ENCODE results near the gene CALHM6.
"Not testable (repeated sequence)": the region's sequence is repeated elsewhere in the genome, so short reads cannot be mapped to it uniquely, and the experiment has no call there.

CALHM6 gene

DNA sequence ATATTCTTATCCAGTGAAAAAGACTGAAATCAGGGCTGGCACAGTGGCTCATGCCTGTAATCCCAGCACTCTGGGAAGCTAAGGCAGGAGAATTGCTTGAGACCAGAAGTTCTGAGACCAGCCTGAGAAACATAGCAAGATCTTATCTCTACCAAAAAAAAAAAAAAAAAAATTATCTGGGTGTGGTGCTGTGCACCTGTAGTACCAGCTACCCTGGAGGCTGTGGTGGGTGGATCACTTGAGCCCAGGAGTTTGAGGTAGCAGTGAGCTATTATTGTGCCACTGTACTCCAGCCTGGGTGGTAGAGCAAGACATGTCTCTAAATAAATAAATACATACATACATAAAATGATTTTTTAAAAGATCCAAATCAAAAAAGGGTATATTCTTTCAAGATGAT lies 6.3 kb downstream of the CALHM6 start:
- no peak for DNase-seq
- intact Hi-C loops (cut with DNase I), result no loop called here

DNA sequence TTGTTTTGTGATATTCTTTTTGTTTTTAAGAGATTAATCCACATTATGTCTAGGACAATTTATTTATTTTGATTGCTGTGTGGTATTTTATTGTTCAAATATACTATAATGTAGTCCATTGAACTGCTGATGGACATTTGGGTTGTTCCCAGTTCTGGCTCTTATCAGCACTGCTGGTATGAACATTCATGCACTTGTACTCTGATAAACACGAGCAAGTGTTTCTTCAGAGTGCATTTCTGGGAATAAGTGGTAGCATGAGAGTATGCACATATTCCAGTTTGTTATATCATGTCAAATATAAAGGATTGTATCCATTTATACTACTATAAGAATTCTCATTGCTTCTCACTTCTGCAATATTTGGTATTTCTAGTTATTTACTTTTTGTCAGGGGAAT lies 7.1 kb downstream of the CALHM6 start:
- intact Hi-C loops (cut with DNase I), result no loop called here
- no peak for DNase-seq

DNA sequence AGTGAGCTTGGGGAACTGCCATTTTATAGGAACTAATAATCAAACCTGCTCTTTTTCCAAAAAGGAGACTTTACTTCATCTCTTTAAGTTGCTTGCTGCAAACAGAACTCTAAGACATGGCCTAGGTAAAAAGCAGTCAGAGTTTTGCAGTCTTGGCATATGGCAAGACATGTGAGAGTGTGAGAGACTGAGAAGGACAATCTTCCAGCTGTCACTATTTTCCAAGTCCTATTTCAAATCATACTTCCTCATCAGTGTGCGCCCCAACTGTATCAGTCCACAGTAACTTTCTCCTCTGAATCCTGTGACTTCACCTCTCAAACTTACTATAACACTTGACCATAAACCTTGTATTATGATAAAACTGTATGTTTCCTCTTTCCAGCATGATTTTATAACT lies 10.4 kb downstream of the CALHM6 start:
- intact Hi-C loops (cut with DNase I), result no loop called here

DNA sequence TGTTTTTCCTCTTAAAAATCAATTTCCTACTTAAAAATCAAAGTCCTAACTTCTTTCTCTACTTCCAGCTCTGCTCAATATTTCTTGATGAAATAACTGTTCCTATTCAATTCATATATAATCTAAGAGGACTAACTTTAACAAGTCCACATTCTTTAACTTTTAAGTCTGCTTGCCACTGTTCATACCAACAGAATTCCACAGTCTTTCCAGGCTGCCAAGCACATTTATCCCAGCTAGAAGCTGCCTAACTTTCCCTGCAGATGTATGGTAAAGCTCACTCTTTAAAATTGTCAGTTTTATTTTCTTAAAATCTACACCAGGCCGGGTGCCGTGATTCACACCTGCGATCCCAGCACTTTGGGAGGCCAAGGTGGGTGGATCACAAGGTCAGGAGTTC lies 11.5 kb downstream of the CALHM6 start:
- DNase-seq, result no peak
- intact Hi-C loops (cut with DNase I), result no loop called here

More for the DNA sequence above, 10.4 kb downstream of the CALHM6 start:
- no peak for DNase-seq

DNA sequence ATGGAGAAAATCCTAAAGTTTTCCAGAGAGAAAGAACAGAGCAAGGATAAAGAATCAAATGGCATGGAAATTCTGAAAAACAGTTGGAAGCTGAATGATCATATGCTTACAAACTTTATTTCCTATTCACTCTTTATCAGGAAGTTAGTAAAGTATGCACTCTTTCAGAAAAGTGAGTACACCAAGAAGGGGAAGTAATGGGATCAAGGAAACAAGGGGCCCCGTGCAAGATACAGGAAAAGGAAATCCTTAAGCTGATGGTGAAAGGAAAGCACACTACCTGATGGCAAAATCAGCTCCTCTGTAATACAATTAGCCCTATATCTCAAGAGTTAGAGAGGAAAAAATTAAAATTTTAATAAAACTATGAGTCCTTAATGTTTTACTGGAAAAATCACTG lies 14.0 kb downstream of the CALHM6 start:
- no peak for DNase-seq
- intact Hi-C loops (cut with DNase I), result no loop called here

DNA sequence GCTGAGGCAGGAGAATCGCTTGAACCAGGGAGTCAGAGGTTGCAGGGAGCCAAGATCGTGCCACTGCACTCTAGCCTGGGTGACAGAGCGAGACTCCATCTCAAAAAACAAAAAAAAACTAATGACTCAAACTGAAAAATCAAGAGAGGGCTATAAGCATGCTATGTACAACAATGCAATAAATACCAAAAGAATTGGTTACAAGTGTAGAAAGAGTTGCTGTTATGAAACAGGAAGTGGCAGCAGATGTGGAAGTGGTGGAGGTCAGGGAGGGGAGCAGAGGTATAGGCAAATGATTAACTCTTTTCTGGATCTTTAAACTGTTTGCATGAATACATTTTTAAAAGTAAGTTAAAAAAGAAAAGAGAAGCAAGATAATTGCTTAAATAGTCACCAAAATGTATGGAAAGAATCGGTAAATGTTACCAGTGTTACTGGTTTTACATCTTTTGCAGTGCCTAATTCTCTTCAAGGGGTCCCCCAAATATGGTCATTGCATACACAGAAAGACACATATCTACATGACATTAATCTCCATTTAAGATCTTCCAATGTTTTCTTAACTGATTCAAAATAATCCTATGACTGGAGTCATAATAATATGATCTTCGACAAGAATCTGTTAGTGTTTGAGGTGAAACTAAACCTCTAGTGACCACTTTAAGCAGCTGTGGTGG lies 15.0 kb downstream of the CALHM6 start:
- no peak for DNase-seq
- intact Hi-C loops (cut with DNase I), result no loop called here

DNA sequence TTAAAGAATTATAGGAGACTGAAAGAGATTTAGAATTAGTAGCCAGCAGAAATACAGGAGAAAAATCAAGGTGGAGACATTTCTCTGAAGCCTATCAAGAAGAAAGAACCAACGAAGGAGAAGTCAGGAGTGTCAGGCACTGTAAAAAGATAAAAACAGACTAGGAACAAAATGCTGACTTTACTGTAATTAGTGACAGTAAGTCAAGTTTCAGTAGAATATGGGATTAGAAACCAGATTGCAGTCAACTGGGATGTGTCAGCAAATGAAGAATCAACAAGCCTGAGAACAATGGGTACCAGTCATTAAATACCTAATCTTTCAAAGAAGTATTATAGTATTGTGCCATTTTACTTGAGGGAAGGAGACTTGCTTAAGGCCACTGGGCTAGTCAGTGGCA lies 21.6 kb downstream of the CALHM6 start:
- intact Hi-C loops (cut with DNase I), result no loop called here
- no peak for DNase-seq

DNA sequence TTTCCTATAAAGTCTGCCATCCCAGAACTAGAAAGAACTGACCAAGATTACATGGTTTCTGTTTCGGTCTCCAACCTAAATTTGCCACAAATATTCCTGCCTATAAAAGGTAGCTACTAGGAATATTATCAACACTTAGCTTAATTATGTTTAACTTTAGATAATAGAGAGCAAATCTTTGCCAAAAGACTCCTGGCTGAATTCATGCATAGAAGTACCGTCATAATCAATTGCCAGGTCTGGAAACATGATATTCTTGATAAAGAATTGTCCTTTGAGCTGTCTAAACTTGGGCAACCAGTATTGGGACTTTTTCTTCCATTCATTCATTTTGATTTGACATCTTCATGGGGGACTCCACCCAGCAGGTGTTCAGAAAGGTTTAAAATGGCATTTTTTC lies 22.4 kb downstream of the CALHM6 start:
- no peak for DNase-seq
- intact Hi-C loops (cut with DNase I), result no loop called here

DNA sequence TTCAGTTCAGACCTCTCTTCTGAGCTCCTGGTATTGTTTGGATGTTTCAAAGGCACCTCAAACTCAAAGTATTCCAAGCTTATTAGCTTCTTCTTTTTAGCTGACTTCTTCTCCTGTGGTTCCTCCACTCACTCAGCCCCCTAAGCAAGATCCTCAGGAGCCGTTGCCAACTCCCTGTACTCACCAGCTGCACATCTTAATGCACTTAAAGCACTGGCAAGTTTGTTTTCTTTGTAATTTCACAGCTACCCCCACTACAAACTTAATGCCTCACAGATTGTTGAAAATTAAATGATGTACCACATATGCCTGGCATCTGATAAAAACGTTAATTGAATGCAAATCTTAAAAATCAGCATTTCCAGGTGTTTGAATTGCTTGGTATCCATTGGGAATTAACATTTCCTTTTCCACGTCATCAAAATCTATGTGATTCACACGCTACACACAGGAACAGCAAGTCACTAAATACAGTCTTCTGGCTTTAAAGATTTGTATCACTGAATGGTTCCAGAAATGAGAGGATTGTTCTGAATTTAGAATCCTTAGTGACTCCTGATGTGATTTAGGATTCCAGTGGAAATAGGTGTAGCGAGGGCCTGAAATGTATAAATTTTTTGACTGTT lies 24.5 kb downstream of the CALHM6 start:
- intact Hi-C loops (cut with DNase I), result no loop called here
- no peak for DNase-seq

DNA sequence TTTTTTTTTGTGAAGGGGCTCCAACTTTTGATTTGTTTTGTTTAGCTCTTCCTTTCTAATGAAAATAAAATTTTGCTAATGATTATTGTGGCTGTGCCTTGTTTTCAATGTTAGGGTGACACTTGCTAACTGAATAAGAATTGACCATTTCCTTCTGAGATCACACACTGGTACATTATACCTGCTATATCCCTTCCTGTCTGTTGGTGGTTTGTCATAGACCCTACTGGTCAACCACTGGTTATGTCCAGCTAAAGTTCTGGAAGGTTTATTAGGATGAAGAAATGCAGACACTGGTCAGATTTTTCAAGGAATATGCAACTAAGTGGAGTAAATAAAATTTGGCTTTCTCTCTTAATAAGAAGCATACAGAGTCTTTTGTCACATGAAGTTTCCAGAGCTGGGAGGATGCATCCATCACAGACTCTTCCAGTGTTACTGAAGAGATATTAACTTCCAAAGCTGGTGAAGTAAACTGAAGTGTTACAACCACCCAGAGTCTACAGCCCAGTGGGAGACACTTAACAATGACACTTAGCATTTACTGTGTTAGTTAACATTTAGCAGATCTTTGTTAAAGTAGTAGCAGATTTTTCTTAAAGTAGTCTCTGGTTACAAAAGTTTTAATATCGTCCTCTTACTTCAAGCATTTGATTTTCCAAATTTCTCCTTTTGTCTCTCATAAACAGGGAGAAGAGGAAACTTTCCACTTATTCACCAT lies 30.6 kb downstream of the CALHM6 start:
- DNase-seq, result no peak
- intact Hi-C loops (cut with DNase I), result no loop called here

DNA sequence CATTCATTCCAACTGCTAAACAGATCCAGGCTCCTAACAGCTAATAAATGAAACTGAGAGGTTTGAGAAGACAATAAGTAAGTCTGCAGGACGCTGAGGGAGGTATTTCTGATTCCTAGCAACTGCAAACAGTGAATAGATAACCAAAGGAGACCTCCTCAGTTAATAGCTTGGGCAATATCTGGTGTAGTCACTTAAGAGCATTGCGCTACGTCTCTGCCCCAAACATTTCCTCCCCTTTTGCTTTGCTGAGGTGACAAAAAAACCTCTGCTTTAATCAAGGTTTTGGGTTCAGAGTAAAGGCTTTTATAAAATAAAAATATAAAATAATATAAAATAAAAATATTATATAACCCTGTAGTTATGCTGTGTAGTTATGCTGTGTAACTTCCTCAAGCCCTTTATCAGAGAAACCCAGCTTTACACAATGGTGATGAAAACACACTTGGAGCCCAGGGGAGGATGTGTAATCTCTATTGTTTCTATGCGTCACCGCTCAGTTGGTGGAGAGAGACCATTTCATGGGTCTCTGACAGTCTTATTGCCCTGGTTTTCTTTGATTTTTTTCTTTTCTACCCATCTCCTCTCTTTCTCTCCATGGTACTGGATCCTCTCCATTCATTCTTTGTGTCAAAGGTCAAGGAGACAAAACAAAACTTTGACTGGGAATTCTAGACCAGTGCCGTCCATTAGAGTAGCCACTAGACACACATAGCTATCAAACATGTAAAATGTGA lies 31.3 kb downstream of the CALHM6 start:
- intact Hi-C loops (cut with DNase I), result no loop called here
- no peak for DNase-seq

DNA sequence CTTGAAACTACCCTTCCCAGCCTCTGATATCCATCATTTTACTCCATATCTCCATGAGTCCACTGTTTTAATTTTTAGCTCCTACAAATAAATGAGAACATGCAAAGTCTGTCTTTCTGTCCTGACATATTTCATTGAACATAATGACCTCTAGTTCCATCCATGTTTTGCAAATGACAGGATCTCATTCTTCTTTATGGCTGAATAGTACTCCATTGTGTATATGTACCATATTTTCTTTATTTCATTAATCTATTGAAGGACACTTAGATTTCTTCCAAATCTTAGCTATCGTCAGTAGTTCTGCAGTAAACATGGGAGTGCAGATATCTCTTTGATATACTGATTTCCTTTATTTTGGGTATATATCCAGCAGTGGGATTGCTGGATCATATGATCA lies 34.0 kb downstream of the CALHM6 start:
- intact Hi-C loops (cut with DNase I), result not testable (repeated sequence)

DNA sequence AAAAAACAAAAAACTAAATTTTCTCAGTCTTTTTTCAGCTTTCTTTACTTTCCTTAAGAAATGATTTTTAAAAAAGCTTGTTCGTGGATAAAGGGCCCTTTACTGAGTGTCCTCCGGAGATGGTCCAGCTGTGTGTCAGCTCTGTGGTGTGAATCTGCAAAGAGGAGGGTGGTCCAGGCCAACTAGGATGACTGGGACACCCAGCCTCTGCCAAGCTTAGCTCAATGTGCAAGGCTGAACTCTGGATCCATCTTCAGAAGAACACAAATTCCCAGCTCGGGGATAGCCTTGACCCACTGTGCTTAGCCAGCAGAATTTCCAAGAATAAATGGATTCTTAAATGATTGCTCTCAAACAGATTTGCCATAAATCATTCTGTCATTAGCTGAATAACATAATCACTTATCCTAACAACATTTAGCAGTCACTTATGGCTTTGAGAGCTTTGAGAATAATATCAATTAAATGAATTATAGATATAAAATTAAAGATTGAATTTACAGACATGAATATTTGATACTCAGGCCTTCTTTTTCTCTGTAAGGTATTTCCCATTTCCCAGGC lies 36.0 kb downstream of the CALHM6 start:
- DNase-seq, result no peak

More for the DNA sequence above, 34.0 kb downstream of the CALHM6 start:
- DNase-seq, result not testable (repeated sequence)

DNA sequence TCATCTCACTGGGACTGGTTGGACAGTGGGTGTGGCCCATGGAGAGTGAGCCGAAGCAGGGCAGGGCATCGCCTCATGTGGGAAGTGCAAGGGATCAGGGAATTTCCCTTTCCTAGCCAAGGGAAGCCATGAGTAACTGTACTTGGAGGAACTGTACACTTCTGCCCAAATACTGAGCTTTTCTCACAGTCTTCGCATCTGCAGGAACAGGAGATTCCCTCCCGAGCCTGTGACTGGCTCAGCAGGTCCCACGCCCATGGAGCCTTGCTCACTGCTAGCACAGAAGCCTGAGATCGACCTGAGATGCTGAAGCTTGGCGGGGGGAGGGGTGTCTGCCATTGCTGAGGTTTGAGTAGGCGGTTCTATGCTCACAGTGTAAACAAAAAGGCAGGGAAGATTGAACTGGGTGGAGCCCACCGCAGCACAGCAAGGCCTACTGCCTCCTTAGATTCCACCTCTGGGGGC lies 39.8 kb downstream of the CALHM6 start:
- DNase-seq, result peak in 9 of 42 donors; percentile 4 to 77 (median 12)
- intact Hi-C loops (cut with DNase I), result no loop called here

More for the DNA sequence above, 36.0 kb downstream of the CALHM6 start:
- intact Hi-C loops (cut with DNase I), result no loop called here

DNA sequence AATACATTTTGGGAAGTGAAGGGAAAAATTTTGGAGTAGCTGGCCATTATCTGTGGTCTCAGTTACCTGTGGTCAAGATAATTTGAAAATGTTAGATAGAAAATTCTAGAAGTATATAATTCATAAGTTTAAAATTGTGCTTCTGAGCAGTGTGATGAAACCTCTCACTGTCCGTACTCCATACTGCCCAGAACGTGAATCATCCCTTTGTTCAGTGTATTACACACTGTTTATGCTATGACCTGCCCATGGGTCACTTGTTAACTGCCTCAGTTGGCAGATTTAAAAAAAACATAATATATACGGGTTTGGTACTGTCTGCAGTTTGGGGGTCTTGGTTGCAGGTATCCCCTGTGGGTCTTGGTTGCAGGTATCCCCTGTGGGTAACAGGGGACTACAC lies 46.1 kb downstream of the CALHM6 start:
- intact Hi-C loops (cut with DNase I), result no loop called here
- DNase-seq, result no peak

DNA sequence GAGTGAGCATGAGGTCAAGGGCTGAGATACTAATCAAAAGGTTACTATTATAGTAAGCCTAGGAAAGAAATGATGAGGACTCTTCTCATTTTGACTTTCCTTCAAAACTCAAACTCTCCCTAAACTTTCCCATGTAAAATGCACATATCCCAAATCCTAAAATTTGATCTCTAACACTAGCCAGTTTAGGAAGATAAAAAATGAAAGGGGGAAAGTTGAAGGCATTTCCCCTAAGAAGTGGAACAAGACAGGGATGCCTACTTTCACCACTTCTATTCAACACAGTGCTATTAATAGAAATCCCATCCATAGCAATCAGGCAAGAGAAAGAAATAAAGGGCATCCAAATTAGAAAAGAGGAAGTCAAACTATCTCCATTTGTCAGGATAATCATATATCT lies 47.4 kb downstream of the CALHM6 start:
- DNase-seq, result no peak
- intact Hi-C loops (cut with DNase I), result no loop called here

DNA sequence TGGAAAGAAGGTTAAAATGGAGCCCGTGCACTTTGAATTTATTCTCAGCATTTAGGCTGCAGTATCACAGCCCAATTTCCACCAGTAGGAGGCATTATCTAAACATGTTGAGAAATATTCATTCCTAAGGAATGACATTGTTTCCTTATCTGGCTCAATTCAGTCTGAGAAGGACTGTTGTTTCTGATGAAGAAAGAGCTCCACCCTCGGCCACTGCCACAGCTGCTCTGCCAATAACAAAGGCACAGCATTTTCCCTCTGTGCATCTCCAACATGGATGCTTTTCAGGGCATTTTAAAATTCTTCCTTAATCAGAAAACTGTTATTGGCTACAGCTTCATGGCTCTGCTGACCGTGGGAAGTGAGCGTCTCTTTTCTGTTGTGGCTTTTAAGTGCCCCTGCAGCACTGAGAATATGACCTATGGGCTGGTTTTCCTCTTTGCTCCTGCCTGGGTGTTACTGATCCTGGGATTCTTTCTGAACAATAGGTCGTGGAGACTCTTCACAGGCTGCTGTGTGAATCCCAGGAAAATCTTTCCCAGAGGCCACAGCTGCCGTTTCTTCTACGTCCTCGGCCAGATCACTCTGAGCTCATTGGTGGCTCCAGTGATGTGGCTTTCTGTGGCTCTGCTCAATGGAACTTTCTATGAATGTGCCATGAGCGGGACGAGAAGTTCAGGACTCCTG lies 50.4 kb downstream of the CALHM6 start, which contains the start of gene CALHM5:
CALHM5 (plus strand) TSS at position 216 of the 687 bp plus-strand sequence; CDS start at position 274, 58 bp downstream.
- peak in 9 of 42 donors; percentile 4 to 48 (median 19) for DNase-seq
- intact Hi-C loops (cut with DNase I), result no loop called here

DNA sequence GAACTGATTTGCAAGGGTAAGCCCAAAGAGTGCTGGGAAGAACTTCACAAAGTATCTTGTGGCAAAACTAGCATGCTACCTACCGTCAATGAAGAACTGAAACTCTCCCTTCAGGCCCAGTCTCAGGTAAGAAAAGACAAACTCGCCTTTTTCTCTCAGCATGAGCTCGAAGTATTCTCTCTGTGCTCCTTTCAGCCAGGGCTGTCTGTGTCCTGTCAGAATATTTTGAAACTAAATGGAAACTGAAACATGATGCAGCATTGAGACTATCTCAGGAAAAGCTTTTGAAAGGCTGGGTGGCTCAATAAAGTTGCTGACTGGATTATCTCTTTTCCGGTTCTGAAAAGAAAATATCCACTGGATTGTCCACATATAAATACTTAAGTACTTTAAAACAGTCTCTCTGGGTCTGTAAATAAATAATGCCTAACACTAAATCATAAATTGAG lies 51.0 kb downstream of the CALHM6 start:
- DNase-seq, result no peak
- intact Hi-C loops (cut with DNase I), result no loop called here

DNA sequence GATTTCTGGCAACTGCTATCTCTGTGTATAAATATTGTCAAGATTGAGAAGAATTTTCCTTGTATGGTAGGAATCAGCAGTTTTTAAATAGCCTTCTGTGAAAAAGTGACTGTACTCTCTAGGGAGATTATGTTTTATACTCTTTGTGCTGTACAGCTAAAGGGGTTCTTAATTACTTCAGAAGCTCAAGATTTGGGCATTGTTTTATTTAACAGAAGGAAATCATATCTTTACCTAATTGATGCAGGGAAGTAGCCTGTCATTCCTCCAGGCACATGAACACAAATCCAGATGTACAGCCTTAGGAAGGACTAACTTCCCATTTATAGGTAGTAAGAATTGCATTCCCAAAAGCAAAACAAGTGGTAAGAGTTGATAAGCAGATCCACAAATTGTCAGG lies 51.6 kb downstream of the CALHM6 start:
- intact Hi-C loops (cut with DNase I), result no loop called here
- no peak for DNase-seq
